ENCODE data around the gene NAGK.

DNA sequence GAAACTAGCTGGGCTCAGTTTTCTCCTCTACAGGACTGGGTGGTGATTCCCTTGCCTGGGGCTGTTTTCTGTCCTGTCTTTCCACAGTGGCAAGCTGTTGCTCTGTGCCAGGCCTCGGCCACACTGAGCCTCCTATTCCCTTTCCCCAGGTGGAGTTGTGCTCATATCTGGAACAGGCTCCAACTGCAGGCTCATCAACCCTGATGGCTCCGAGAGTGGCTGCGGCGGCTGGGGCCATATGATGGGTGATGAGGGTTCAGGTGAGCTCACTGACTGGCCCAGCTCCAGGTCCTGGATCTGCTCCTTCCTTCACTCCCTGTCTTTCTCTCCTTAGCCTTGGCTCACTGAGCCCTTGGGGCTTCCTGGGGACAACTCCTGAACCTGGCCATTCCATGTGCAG lies 4.0 kb downstream of the NAGK start:
- TF ChIP-seq EZH2 (IDR thresholded peaks at IDR 0.05; ENCODE audit: low read length, missing control alignments), result no peak
- TF ChIP-seq, protein P1, sequence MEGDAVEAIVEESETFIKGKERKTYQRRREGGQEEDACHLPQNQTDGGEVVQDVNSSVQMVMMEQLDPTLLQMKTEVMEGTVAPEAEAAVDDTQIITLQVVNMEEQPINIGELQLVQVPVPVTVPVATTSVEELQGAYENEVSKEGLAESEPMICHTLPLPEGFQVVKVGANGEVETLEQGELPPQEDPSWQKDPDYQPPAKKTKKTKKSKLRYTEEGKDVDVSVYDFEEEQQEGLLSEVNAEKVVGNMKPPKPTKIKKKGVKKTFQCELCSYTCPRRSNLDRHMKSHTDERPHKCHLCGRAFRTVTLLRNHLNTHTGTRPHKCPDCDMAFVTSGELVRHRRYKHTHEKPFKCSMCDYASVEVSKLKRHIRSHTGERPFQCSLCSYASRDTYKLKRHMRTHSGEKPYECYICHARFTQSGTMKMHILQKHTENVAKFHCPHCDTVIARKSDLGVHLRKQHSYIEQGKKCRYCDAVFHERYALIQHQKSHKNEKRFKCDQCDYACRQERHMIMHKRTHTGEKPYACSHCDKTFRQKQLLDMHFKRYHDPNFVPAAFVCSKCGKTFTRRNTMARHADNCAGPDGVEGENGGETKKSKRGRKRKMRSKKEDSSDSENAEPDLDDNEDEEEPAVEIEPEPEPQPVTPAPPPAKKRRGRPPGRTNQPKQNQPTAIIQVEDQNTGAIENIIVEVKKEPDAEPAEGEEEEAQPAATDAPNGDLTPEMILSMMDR (conservative IDR thresholded peaks at IDR 0.05 in 1 of 2, IDR thresholded peaks at IDR 0.05 in 1 of 2; ENCODE audit: low read depth in 1 of 2, low read length in 2 of 2), result no peak

Measured in fibroblast of lung (primary cell).